Transverse colon (tissue), 4 donors: ENCODE data around the gene C15orf61. TPM values are rescaled to one million over a fixed set of nuclear protein-coding genes. Genes with fewer than 3 reads are reported as not detected.

Experiments
- DNase-seq: peaks from one replicate; pipeline ENCODE4 v3.0.0-alpha.2; 2019
- H3K27ac ChIP-seq, 4 donors: fragments of 200-600 bp; sonication (generic); 2 replicates each; pipeline ENCODE4 v1.5.1; 2016 to 2018; ENCODE audit warnings: inconsistent platforms in 4 of 4
- H3K27me3 ChIP-seq: fragments of 200-600 bp; sonication (generic); 2 replicates; pipeline ENCODE4 v1.5.1; 2017; ENCODE audit warnings: inconsistent platforms
- H3K36me3 ChIP-seq, 4 donors: fragments of 200-600 bp; sonication (generic); 2 replicates each; pipeline ENCODE4 v1.5.1; 2017 to 2019; ENCODE audit warnings: inconsistent platforms in 4 of 4
- H3K4me1 ChIP-seq, 4 donors: fragments of 200-600 bp; sonication (generic); 2 replicates each; pipeline ENCODE4 v1.5.1; 2017 to 2020; ENCODE audit warnings: inconsistent platforms in 4 of 4
- H3K4me3 ChIP-seq, 4 donors: fragments of 200-600 bp; sonication (generic); 1 replicate in 1 of 4; 2 replicates in 3 of 4; pipeline versions ENCODE4 v1.5.1 to v1.6.1; 2017 to 2019; ENCODE audit warnings: inconsistent platforms in 4 of 4
- H3K9me3 ChIP-seq, 2 donors: fragments of 200-600 bp; sonication (generic); 2 replicates each; pipeline ENCODE4 v1.5.1; 2017 to 2019; ENCODE audit warnings: inconsistent platforms in 2 of 2
- CTCF ChIP-seq, 5 experiments: fragments of 200-600 bp in 3 of 5; fragments of 450-650 bp in 2 of 5; sonication (generic) in 3 of 5; IDR thresholded peaks; 1 replicate in 2 of 5; 2 replicates in 3 of 5; pipeline ENCODE4 v1.5.1; 2016 to 2017; ENCODE audit warnings: antibody characterized with exemption in 5 of 5, inconsistent platforms in 3 of 5, mild to moderate bottlenecking in 2 of 5, moderate library complexity in 1 of 5
- EP300 ChIP-seq: sonication (generic); formaldehyde crosslinking; IDR thresholded peaks from one replicate; pipeline ENCODE4 v1.6.1; 2017; ENCODE audit warnings: antibody characterized with exemption, low read depth
- POLR2A ChIP-seq: fragments of 450-650 bp; IDR thresholded peaks from one replicate; pipeline ENCODE4 v1.6.1; 2016; ENCODE audit warnings: antibody characterized with exemption, mild to moderate bottlenecking, moderate library complexity
- POLR2AphosphoS5 ChIP-seq, 3 donors: sonication (generic); formaldehyde crosslinking; IDR thresholded peaks; one replicate each; pipeline ENCODE4 v1.6.1; 2016; ENCODE audit warnings: antibody characterized with exemption in 3 of 3
- WGBS, 2 donors: methylation state at CpG; one replicate each; pipeline ENCODE4 v1.1.5; 2018; ENCODE audit warnings: low coverage in 1 of 2; 5-methylcytosine and 5-hydroxymethylcytosine counted together
- in situ Hi-C, 4 donors: fragments of 200-750 bp; cut with MboI; loops; one replicate each; pipeline versions ENCODE4 v1.15.0 to v1.15.1; 2017; ENCODE audit warnings: low sequenced_read_pairs in 3 of 4, low pct_ligation_motif_present in 1 of 4, low pct_unique_long_range_greater_than_20kb in 1 of 4
- intact Hi-C: fragments of 100-400 bp; cut with DNase I; formaldehyde crosslinking; loops from one replicate; pipeline ENCODE4 v1.15.1; 2023; ENCODE audit warnings: low total_unique reads
- total RNA-seq, 4 donors: library from RNA; depleted of rRNA; stranded (reverse); fragments of >200 nt; gene quantifications; one replicate each; pipeline ENCODE4 v1.1.0, GENCODE V29; 2016

C15orf61 gene
- total RNA-seq, 4 donors from 2014 or later, result 4.0 to 22.4 (median 9.8) TPM

- in situ Hi-C loops, result no loop called here
- Histone ChIP-seq H3K4me3 (no peak overlapping the region), H3K36me3 (peaks cover 0 to 19% (median 1%) of the 10 kb centered on the region in 4 donors), H3K9me3 (no peaks in the 10 kb centered on the region), H3K4me1 (no peaks in the 10 kb centered on the region), H3K27ac (no peak overlapping the region), H3K27me3 (no peaks in the 10 kb centered on the region)
- DNase-seq, result no peak
- WGBS, 2 donors, result 72 to 76% methylated on average over 2 to 3 of the region's 3 CpGs
- intact Hi-C loops, result no loop called here
- TF ChIP-seq EP300 (no peak), POLR2AphosphoS5 (IDR thresholded peaks at IDR 0.05) (no peak), CTCF (IDR thresholded peaks at IDR 0.05) (no peak), POLR2A (no peak)
Observed at GRCh38 chr15:67556976-67557570, 36.1 kb downstream of the C15orf61 start.

GRCh38 chr15:67558502-67558901 lies 37.6 kb downstream of the C15orf61 start:
- in situ Hi-C loops, result no loop called here
- 91 to 94% methylated on average over 3 to 4 of the region's 4 CpGs for WGBS, 2 donors

GRCh38 chr15:67559158-67559557 lies 38.2 kb downstream of the C15orf61 start:
- Histone ChIP-seq H3K4me1 (no peaks in the 10 kb centered on the region), H3K36me3 (peaks cover 0 to 19% (median 1%) of the 10 kb centered on the region in 4 donors), H3K27ac (no peak overlapping the region), H3K27me3 (no peaks in the 10 kb centered on the region), H3K9me3 (no peaks in the 10 kb centered on the region), H3K4me3 (no peak overlapping the region)
- intact Hi-C loops, result no loop called here
- 95 to 100% methylated on average over 1 of the region's 1 CpG for WGBS, 2 donors
- TF ChIP-seq EP300 (no peak), CTCF (IDR thresholded peaks at IDR 0.05) (no peak), POLR2A (no peak), POLR2AphosphoS5 (IDR thresholded peaks at IDR 0.05) (no peak)
- in situ Hi-C loops, result no loop called here
- no peak for DNase-seq

More at GRCh38 chr15:67558502-67558901, 37.6 kb downstream of the C15orf61 start:
- Histone ChIP-seq H3K36me3 (peaks cover 0 to 19% (median 1%) of the 10 kb centered on the region in 4 donors), H3K27me3 (no peaks in the 10 kb centered on the region), H3K4me3 (no peak overlapping the region), H3K4me1 (no peaks in the 10 kb centered on the region), H3K9me3 (no peaks in the 10 kb centered on the region), H3K27ac (no peak overlapping the region)
- no peak for TF ChIP-seq POLR2AphosphoS5 (IDR thresholded peaks at IDR 0.05)
- intact Hi-C loops, result no loop called here
- DNase-seq, result no peak

- Histone ChIP-seq H3K4me3 (no peak overlapping the region), H3K36me3 (peaks cover 0 to 19% (median 1%) of the 10 kb centered on the region in 4 donors), H3K9me3 (no peaks in the 10 kb centered on the region), H3K27me3 (no peaks in the 10 kb centered on the region), H3K27ac (no peak overlapping the region), H3K4me1 (no peaks in the 10 kb centered on the region)
- DNase-seq, result no peak
- 98 to 100% methylated on average over 2 of the region's 2 CpGs for WGBS, 2 donors
- in situ Hi-C loops (no loop called here), intact Hi-C loops (no loop called here)
- TF ChIP-seq POLR2A, result no peak
- TF ChIP-seq CTCF (IDR thresholded peaks at IDR 0.05), result no peak
- TF ChIP-seq POLR2AphosphoS5 (IDR thresholded peaks at IDR 0.05), result no peak
- no peak for TF ChIP-seq EP300
Observed at GRCh38 chr15:67559576-67559975, 38.6 kb downstream of the C15orf61 start.

- Histone ChIP-seq H3K4me1 (no peaks in the 10 kb centered on the region), H3K9me3 (no peaks in the 10 kb centered on the region), H3K4me3 (no peak overlapping the region), H3K36me3 (peaks cover 0 to 19% (median 1%) of the 10 kb centered on the region in 4 donors), H3K27ac (no peak overlapping the region), H3K27me3 (no peaks in the 10 kb centered on the region)
- 92 to 100% methylated on average over 1 of the region's 1 CpG for WGBS, 2 donors
- in situ Hi-C loops (no loop called here), intact Hi-C loops (no loop called here)
- TF ChIP-seq POLR2AphosphoS5 (IDR thresholded peaks at IDR 0.05) (no peak), CTCF (IDR thresholded peaks at IDR 0.05) (no peak), EP300 (no peak)
- no peak for DNase-seq
Observed at GRCh38 chr15:67560320-67560719, 39.4 kb downstream of the C15orf61 start.
